HCT116 (cell line): ENCODE results near the gene CRP. TPM values are rescaled to one million over a fixed set of nuclear protein-coding genes. Genes with fewer than 3 reads are reported as not detected.

Experiments used
- ATAC-seq: fragments of 200-7000 bp; cut with Tn5 transposase; 2 replicates; pipeline ENCODE4 v1.9.1; 2020; ENCODE audit warnings: mild to moderate bottlenecking, moderate library complexity
- BruUV-seq: library from RNA; stranded (reverse); fragments of 400-500 nt; replicated peaks from 2 replicates; lab custom pipeline; 2021; lab: Mats Ljungman, UMichigan
- CTCF ChIA-PET: fragments of 300-600 bp; sonication (Branson Sonifier 250); formaldehyde crosslinking; loops from one replicate; lab custom pipeline; 2021; ENCODE audit warnings: antibody characterized with exemption; lab: Charles Lee
- POLR2A ChIA-PET: fragments of 300-600, 350-600 bp; sonication (Branson Sonifier 250); formaldehyde crosslinking; loops from one replicate; lab custom pipeline; 2021; ENCODE audit warnings: antibody characterized with exemption; lab: Charles Lee
- RAD21 ChIA-PET, 2 experiments: fragments of 300-600 bp; sonication (Branson Sonifier 250); formaldehyde crosslinking; loops; one replicate each; lab custom pipeline; 2023; ENCODE audit warnings: low total read pairs in 2 of 2; ENCODE audit not compliant: uncharacterized antibody in 2 of 2, unreplicated experiment in 2 of 2, low non-redundant PET in 1 of 2; lab: Charles Lee
- DNase-seq: peaks from one replicate; pipeline ENCODE4 v3.0.0-alpha.2; 2010; ENCODE audit warnings: low read depth, low spot score
- H2AFZ ChIP-seq: fragments of 200-600 bp; shearing (Covaris generic), sonication (generic); 2 replicates; pipeline ENCODE4 v1.6.1; 2017; ENCODE audit warnings: low read depth, mixed run types, mixed read lengths, antibody characterized with exemption, low read length; ENCODE audit not compliant: poor library complexity, severe bottlenecking
- H3K27ac ChIP-seq: 2 replicates; pipeline ENCODE4 v1.5.1; 2012; ENCODE audit warnings: low read depth, low read length
- H3K27me3 ChIP-seq: fragments of 200-600 bp; sonication (generic); 2 replicates; pipeline ENCODE4 v1.6.1; 2016; ENCODE audit warnings: mixed run types, low read length, mixed read lengths; ENCODE audit not compliant: insufficient read depth
- H3K36me3 ChIP-seq, 2 experiments: fragments of 200-500 bp in 1 of 2; fragments of 200-600 bp in 1 of 2; sonication (Bioruptor generic) in 1 of 2; sonication (generic) in 1 of 2; 2 replicates each; pipeline versions ENCODE4 v1.5.1 to v1.6.1; 2014 to 2016; ENCODE audit warnings: low read length in 2 of 2, inconsistent platforms in 1 of 2, mixed read lengths in 1 of 2, mixed run types in 1 of 2; ENCODE audit not compliant: insufficient read depth in 2 of 2, control insufficient read depth in 1 of 2
- H3K4me1 ChIP-seq, 2 experiments: fragments of 200-600 bp in 1 of 2; sonication (generic) in 1 of 2; 2 replicates each; pipeline versions ENCODE4 v1.5.1 to v1.6.1; 2012 to 2017; ENCODE audit warnings: low read length in 2 of 2, inconsistent platforms in 1 of 2, mild to moderate bottlenecking in 1 of 2, mixed read lengths in 1 of 2, mixed run types in 1 of 2, moderate library complexity in 1 of 2; ENCODE audit not compliant: insufficient read depth in 2 of 2, control insufficient read depth in 1 of 2
- H3K4me2 ChIP-seq: fragments of 200-600 bp; sonication (generic); 2 replicates; pipeline ENCODE4 v1.6.1; 2017; ENCODE audit warnings: mixed run types, low read length, mixed read lengths
- H3K4me3 ChIP-seq, 2 experiments: fragments of 200-600 bp in 1 of 2; sonication (generic) in 1 of 2; replicated peaks in 1 of 2; 2 replicates each; pipeline ENCODE4 v1.5.1; 2011 to 2016; ENCODE audit warnings: low read length in 2 of 2, control low read depth in 1 of 2, low read depth in 1 of 2, mild to moderate bottlenecking in 1 of 2, mixed read lengths in 1 of 2, mixed run types in 1 of 2
- H3K79me2 ChIP-seq: fragments of 200-600 bp; sonication (generic); 2 replicates; pipeline ENCODE4 v1.6.1; 2017; ENCODE audit warnings: mild to moderate bottlenecking, mixed run types, low read length, moderate library complexity, mixed read lengths; ENCODE audit not compliant: insufficient read depth
- H3K9ac ChIP-seq: fragments of 200-600 bp; sonication (generic); 2 replicates; pipeline ENCODE4 v1.6.1; 2016; ENCODE audit warnings: low read length, mixed read lengths
- H3K9me2 ChIP-seq: fragments of 200-600 bp; sonication (generic), shearing (Covaris generic); 2 replicates; pipeline ENCODE4 v1.6.1; 2017; ENCODE audit warnings: mixed run types, mild to moderate bottlenecking, moderate library complexity; ENCODE audit not compliant: insufficient read depth
- H3K9me3 ChIP-seq, 2 experiments: fragments of 200-500 bp in 1 of 2; fragments of 200-600 bp in 1 of 2; sonication (Bioruptor generic) in 1 of 2; sonication (generic) in 1 of 2; 2 replicates each; pipeline ENCODE4 v1.6.1; 2014 to 2017; ENCODE audit warnings: low read length in 2 of 2, mixed read lengths in 2 of 2, inconsistent platforms in 1 of 2, low read depth in 1 of 2, mild to moderate bottlenecking in 1 of 2, mixed run types in 1 of 2, moderate library complexity in 1 of 2; ENCODE audit not compliant: control insufficient read depth in 1 of 2, insufficient read depth in 1 of 2
- H4K20me1 ChIP-seq: fragments of 200-600 bp; sonication (generic), shearing (Covaris generic); 2 replicates; pipeline ENCODE4 v1.6.1; 2017; ENCODE audit warnings: mixed run types, mild to moderate bottlenecking, moderate library complexity; ENCODE audit not compliant: insufficient read depth
- CBX3 ChIP-seq: IDR thresholded peaks from 2 replicates; pipeline ENCODE4 v1.6.1; 2012; ENCODE audit warnings: low read depth
- EGR1 ChIP-seq: IDR thresholded peaks from 2 replicates; pipeline ENCODE4 v1.6.1; 2012; ENCODE audit warnings: low read depth
- EZH2 ChIP-seq: fragments of 200-600 bp; sonication (generic); IDR thresholded peaks from 2 replicates; pipeline ENCODE4 v1.6.1; 2017; ENCODE audit warnings: antibody characterized with exemption, mixed run types
- FOSL1 ChIP-seq: IDR thresholded peaks from 2 replicates; pipeline ENCODE4 v1.6.1; 2012; ENCODE audit warnings: low read depth
- JUND ChIP-seq: IDR thresholded peaks from 2 replicates; pipeline ENCODE4 v1.6.1; 2012
- POLR2A ChIP-seq: IDR thresholded peaks from 2 replicates; pipeline ENCODE4 v1.7.0; 2011; ENCODE audit warnings: borderline replicate concordance; ENCODE audit not compliant: insufficient read depth, insufficient read length; ENCODE audit errors: extremely low read depth
- POLR2AphosphoS5 ChIP-seq: IDR thresholded peaks from 2 replicates; pipeline ENCODE4 v1.6.1; 2011; ENCODE audit warnings: mild to moderate bottlenecking, low read depth, low read length, moderate library complexity
- RAD21 ChIP-seq: IDR thresholded peaks from 2 replicates; pipeline ENCODE4 v1.6.1; 2012; ENCODE audit warnings: low read depth, mild to moderate bottlenecking
- SIN3A ChIP-seq: IDR thresholded peaks from 2 replicates; pipeline ENCODE4 v1.6.1; 2012; ENCODE audit warnings: low read depth
- SP1 ChIP-seq: IDR thresholded peaks from 2 replicates; pipeline ENCODE4 v1.6.1; 2012; ENCODE audit warnings: low read depth
- SRF ChIP-seq: IDR thresholded peaks from 2 replicates; pipeline ENCODE4 v1.6.1; 2012; ENCODE audit warnings: low read depth
- TCF7L2 ChIP-seq: IDR thresholded peaks from 2 replicates; pipeline ENCODE4 v1.7.0; 2011; ENCODE audit warnings: borderline replicate concordance, inconsistent platforms; ENCODE audit not compliant: insufficient read depth, insufficient read length; ENCODE audit errors: extremely low read depth
- YY1 ChIP-seq: IDR thresholded peaks from 2 replicates; pipeline ENCODE4 v1.6.1; 2011; ENCODE audit warnings: low read length, low read depth, moderate library complexity, mild to moderate bottlenecking; ENCODE audit not compliant: insufficient replicate concordance; ENCODE audit errors: extremely low read depth
- ZFX ChIP-seq: fragments of 450-650 bp; IDR thresholded peaks from 2 replicates; pipeline ENCODE4 v1.6.1; 2017
- ZNF274 ChIP-seq: fragments of 200-500 bp; sonication (Bioruptor generic); IDR thresholded peaks from 2 replicates; pipeline ENCODE4 v1.6.1; 2014; ENCODE audit warnings: mild to moderate bottlenecking, low read depth, low read length, inconsistent platforms
- intact Hi-C: fragments of 100-400 bp; cut with micrococcal nuclease; formaldehyde crosslinking; loops from 2 replicates; pipeline ENCODE4 v1.10.0; 2022
- total RNA-seq: library from RNA; stranded (reverse); gene quantifications from one replicate; pipeline ENCODE4 v1.2.1, GENCODE V29; 2021; ENCODE audit not compliant: unreplicated experiment
- TF ChIP-seq, protein P1 (sequence below), 3 experiments: fragments of 200-600 bp in 1 of 3; sonication (generic) in 1 of 3; IDR thresholded peaks in 2 of 3; conservative IDR thresholded peaks in 1 of 3; 2 replicates each; pipeline ENCODE4 v1.5.1; 2012 to 2017; ENCODE audit warnings: low read depth in 2 of 3, low read length in 2 of 3, antibody characterized with exemption in 1 of 3, borderline replicate concordance in 1 of 3, control low read depth in 1 of 3, mild to moderate bottlenecking in 1 of 3, mixed read lengths in 1 of 3, mixed run types in 1 of 3, moderate library complexity in 1 of 3; ENCODE audit not compliant: insufficient read depth in 1 of 3
- TF ChIP-seq, protein P2 (sequence below): IDR thresholded peaks from 2 replicates; pipeline ENCODE4 v1.6.1; 2011; ENCODE audit warnings: mild to moderate bottlenecking, low read length, moderate library complexity; ENCODE audit not compliant: insufficient replicate concordance; ENCODE audit errors: extremely low read depth
- TF ChIP-seq, protein P3 (sequence below): IDR thresholded peaks from 2 replicates; pipeline ENCODE4 v1.6.1; 2012

The CRP gene
- total RNA-seq, 1 experiment from 2014 or later = 1.3 TPM

DNA sequence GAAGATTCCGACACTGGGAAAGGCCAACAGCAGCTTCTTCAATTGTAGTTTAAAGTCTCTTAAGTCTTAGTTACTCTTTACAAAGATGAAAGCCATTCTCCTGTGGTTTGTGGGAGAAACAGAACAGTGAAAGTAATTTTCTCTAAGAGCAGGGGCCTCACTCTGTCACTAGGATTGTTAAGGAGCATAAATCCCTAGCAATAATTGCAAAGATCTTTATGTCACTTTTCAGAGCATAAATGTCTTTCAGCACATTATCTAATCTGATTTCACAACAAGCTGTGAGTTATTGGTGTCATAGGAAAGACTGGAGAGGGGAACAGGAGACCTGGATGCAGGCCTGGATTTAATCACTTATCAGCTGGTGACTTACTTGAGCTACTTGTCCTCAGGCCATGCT lies 34.0 kb upstream of the CRP start:
- H3K79me2 ChIP-seq = no peaks in the 10 kb centered on the region
- no peaks in the 10 kb centered on the region for H4K20me1 ChIP-seq
- H3K9me3 ChIP-seq = no peaks in the 10 kb centered on the region
- RAD21 ChIA-PET = no interaction called here
- POLR2A ChIA-PET = no interaction called here
- no peak overlapping the region for H3K9ac ChIP-seq
- no peaks in the 10 kb centered on the region for H3K4me1 ChIP-seq
- H2AFZ ChIP-seq = no peak overlapping the region
- no peaks in the 10 kb centered on the region for H3K9me2 ChIP-seq
- BruUV-seq = no TSS peak
- no peak overlapping the region for H3K4me2 ChIP-seq
- DNase-seq (no peak), ATAC-seq (no peak)
- H3K36me3 ChIP-seq = no peaks in the 10 kb centered on the region
- intact Hi-C loops = no loop called here
- no peak overlapping the region for H3K4me3 ChIP-seq
- H3K27ac ChIP-seq = no peak overlapping the region
- TF ChIP-seq EGR1 (no peak), FOSL1 (no peak), POLR2AphosphoS5 (no peak)
- CTCF ChIA-PET = interaction anchor here (1.4 kb wide), 1 partner anchor 32 kb away, joined by 3 read pairs; the partner anchor contains the start of gene DUSP23
- H3K27me3 ChIP-seq = no peaks in the 10 kb centered on the region

DNA sequence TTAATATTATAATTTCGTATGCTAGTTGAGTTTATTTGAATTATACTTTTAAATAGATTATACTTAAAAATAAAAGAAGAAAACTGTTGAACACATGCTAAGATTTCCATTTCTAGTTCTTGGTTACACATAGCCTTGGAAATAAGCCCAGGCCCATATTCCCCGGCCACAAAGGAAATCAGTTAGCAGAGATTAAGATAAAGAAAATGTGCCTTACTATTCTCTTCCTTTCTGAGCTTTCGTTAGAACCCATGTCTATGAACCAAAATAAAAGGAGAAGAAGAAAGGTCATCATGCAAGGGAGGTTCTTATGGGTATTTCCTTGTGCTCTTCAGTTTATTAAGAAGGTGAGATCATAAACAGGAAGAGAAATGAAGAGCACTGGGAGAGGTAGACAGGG lies 32.3 kb upstream of the CRP start:
- no peaks in the 10 kb centered on the region for H4K20me1 ChIP-seq
- no peak overlapping the region for H3K4me2 ChIP-seq
- no peak for DNase-seq
- H3K36me3 ChIP-seq = no peaks in the 10 kb centered on the region
- ChIA-PET POLR2A (no interaction called here), RAD21 (no interaction called here), CTCF (no interaction called here)
- no peak overlapping the region for H2AFZ ChIP-seq
- no peaks in the 10 kb centered on the region for H3K9me3 ChIP-seq
- H3K27me3 ChIP-seq = no peaks in the 10 kb centered on the region
- intact Hi-C loops = no loop called here
- BruUV-seq = no TSS peak
- H3K27ac ChIP-seq = no peak overlapping the region
- no peaks in the 10 kb centered on the region for H3K9me2 ChIP-seq
- H3K4me3 ChIP-seq = no peak overlapping the region
- no peaks in the 10 kb centered on the region for H3K4me1 ChIP-seq
- no peak for ATAC-seq
- no peaks in the 10 kb centered on the region for H3K79me2 ChIP-seq
- no peak overlapping the region for H3K9ac ChIP-seq
- TF ChIP-seq SRF (no peak), SIN3A (no peak), EGR1 (no peak), POLR2A (no peak), ZNF274 (no peak), EZH2 (no peak), SP1 (no peak), JUND (no peak), POLR2AphosphoS5 (no peak), TCF7L2 (no peak), CBX3 (no peak), RAD21 (no peak), ZFX (no peak), YY1 (no peak)
- TF ChIP-seq, protein P1, sequence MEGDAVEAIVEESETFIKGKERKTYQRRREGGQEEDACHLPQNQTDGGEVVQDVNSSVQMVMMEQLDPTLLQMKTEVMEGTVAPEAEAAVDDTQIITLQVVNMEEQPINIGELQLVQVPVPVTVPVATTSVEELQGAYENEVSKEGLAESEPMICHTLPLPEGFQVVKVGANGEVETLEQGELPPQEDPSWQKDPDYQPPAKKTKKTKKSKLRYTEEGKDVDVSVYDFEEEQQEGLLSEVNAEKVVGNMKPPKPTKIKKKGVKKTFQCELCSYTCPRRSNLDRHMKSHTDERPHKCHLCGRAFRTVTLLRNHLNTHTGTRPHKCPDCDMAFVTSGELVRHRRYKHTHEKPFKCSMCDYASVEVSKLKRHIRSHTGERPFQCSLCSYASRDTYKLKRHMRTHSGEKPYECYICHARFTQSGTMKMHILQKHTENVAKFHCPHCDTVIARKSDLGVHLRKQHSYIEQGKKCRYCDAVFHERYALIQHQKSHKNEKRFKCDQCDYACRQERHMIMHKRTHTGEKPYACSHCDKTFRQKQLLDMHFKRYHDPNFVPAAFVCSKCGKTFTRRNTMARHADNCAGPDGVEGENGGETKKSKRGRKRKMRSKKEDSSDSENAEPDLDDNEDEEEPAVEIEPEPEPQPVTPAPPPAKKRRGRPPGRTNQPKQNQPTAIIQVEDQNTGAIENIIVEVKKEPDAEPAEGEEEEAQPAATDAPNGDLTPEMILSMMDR (IDR thresholded peaks at IDR 0.05 in 2 of 3, conservative IDR thresholded peaks at IDR 0.05 in 1 of 3; ENCODE audit: borderline replicate concordance in 1 of 3, insufficient read depth in 1 of 3, low read depth in 2 of 3, low read length in 2 of 3) = no peak
- TF ChIP-seq, protein P2, sequence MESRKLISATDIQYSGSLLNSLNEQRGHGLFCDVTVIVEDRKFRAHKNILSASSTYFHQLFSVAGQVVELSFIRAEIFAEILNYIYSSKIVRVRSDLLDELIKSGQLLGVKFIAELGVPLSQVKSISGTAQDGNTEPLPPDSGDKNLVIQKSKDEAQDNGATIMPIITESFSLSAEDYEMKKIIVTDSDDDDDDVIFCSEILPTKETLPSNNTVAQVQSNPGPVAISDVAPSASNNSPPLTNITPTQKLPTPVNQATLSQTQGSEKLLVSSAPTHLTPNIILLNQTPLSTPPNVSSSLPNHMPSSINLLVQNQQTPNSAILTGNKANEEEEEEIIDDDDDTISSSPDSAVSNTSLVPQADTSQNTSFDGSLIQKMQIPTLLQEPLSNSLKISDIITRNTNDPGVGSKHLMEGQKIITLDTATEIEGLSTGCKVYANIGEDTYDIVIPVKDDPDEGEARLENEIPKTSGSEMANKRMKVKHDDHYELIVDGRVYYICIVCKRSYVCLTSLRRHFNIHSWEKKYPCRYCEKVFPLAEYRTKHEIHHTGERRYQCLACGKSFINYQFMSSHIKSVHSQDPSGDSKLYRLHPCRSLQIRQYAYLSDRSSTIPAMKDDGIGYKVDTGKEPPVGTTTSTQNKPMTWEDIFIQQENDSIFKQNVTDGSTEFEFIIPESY = no peak
- TF ChIP-seq, protein P3, sequence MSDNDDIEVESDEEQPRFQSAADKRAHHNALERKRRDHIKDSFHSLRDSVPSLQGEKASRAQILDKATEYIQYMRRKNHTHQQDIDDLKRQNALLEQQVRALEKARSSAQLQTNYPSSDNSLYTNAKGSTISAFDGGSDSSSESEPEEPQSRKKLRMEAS = no peak
